Mucosa of rectum (tissue), 2 donors: ENCODE measurements around the gene DBF4.
"Not testable (repeated sequence)": the region's sequence is repeated elsewhere in the genome, so short reads cannot be mapped to it uniquely, and the experiment has no call there.

ENCODE experiments used
- H3K27ac ChIP-seq, 2 donors: one replicate each; pipeline ENCODE4 v1.7.0; 2013; ENCODE audit warnings: inconsistent platforms in 2 of 2, low read depth in 2 of 2, low read length in 2 of 2
- H3K27me3 ChIP-seq, 2 donors: one replicate each; pipeline ENCODE4 v1.7.0; 2013; ENCODE audit warnings: low read length in 2 of 2; ENCODE audit not compliant: control insufficient read depth in 2 of 2, insufficient read depth in 2 of 2
- H3K36me3 ChIP-seq, 2 donors: one replicate each; pipeline ENCODE4 v1.7.0; 2013; ENCODE audit warnings: low read length in 2 of 2; ENCODE audit not compliant: control insufficient read depth in 2 of 2, insufficient read depth in 2 of 2
- H3K4me1 ChIP-seq, 2 donors: one replicate each; pipeline ENCODE4 v1.7.0; 2013; ENCODE audit warnings: low read length in 2 of 2, mild to moderate bottlenecking in 1 of 2; ENCODE audit not compliant: control insufficient read depth in 2 of 2, insufficient read depth in 2 of 2
- H3K4me3 ChIP-seq, 2 donors: one replicate each; pipeline ENCODE4 v1.7.0; 2013; ENCODE audit warnings: low read length in 2 of 2
- H3K9ac ChIP-seq, 2 donors: one replicate each; pipeline ENCODE4 v1.7.0; 2013; ENCODE audit warnings: low read length in 2 of 2, low read depth in 1 of 2, mild to moderate bottlenecking in 1 of 2
- H3K9me3 ChIP-seq, 2 donors: one replicate each; pipeline ENCODE4 v1.7.0; 2013; ENCODE audit warnings: low read length in 2 of 2; ENCODE audit not compliant: control insufficient read depth in 2 of 2
- donor health status: healthy.
- donor health status: Normal muscosa, but diverticular disease.

DBF4 gene

GRCh38 chr7:87878208-87878735, 2.0 kb downstream of the DBF4 start:
- Histone ChIP-seq H3K27ac (no peak overlapping the region), H3K27me3 (no peaks in the 10 kb centered on the region), H3K36me3 (peaks cover 0 to 12% of the 10 kb centered on the region in 2 donors), H3K9me3 (no peaks in the 10 kb centered on the region), H3K4me1 (peaks cover 11 to 21% of the 10 kb centered on the region in 2 donors), H3K4me3 (peak overlapping the region in 1 of 2 donors; percentile 95), H3K9ac (no peak overlapping the region)

DNA sequence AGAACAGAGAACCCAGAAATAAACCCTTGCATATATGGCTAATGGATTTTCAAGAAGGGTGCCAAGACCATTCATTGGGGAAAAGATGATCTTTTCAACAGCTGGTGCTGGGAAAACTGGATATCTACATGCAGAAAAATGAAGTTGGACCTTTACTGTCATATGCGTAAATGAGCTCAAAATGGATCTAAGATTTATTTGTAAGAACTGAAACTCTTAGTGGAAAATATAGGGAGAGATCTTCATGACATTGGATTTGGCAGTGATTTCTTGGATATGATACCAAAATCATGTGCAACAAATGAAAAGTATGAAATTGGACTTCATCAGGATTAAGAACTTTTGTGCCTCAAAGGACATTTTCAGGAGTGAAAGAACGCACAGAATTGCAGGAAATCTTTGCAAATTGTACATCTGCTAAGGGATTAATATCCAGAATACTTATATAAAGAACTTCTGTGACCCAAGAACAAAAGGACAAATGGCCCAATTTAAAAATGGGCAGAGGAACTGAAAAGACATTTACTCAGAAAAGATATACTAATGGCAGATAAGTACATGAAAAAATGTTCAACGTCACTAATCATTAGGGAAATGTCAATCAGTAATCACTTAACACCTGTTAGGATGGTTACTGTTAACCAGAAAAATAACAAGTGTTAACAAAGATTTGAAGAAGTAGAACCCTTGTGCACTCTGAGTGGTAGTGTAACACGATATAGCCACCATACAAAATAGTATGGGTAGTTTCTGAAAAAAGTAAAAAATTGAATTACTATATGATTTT, 6.1 kb downstream of the DBF4 start:
- Histone ChIP-seq H3K4me3 (no peak overlapping the region), H3K36me3 (peaks cover under 1 to 13% of the 10 kb centered on the region in 2 donors), H3K9ac (no peak overlapping the region), H3K4me1 (peaks cover 2 to 3% of the 10 kb centered on the region in 2 donors), H3K27me3 (no peaks in the 10 kb centered on the region), H3K9me3 (no peaks in the 10 kb centered on the region), H3K27ac (no peak overlapping the region)

GRCh38 chr7:87885018-87885417, 8.7 kb downstream of the DBF4 start:
- Histone ChIP-seq H3K27ac (no peak overlapping the region), H3K4me1 (no peaks in the 10 kb centered on the region), H3K9ac (no peak overlapping the region), H3K36me3 (peaks cover 5 to 17% of the 10 kb centered on the region in 2 donors), H3K4me3 (no peak overlapping the region), H3K9me3 (no peaks in the 10 kb centered on the region), H3K27me3 (no peaks in the 10 kb centered on the region)

- H3K36me3 ChIP-seq: peaks cover 5 to 8% of the 10 kb centered on the region in 2 donors
These were observed 10.6 kb downstream of the DBF4 start for GRCh38 chr7:87886875-87887274.

GRCh38 chr7:87895363-87895762, 19.1 kb downstream of the DBF4 start:
- Histone ChIP-seq H3K4me1 (no peaks in the 10 kb centered on the region), H3K9ac (no peak overlapping the region), H3K27ac (no peak overlapping the region), H3K4me3 (no peak overlapping the region), H3K36me3 (peaks cover 10 to 18% of the 10 kb centered on the region in 2 donors), H3K27me3 (no peaks in the 10 kb centered on the region), H3K9me3 (no peaks in the 10 kb centered on the region)

More at GRCh38 chr7:87886875-87887274, 10.6 kb downstream of the DBF4 start:
- Histone ChIP-seq H3K4me1 (no peaks in the 10 kb centered on the region), H3K9ac (no peak overlapping the region), H3K27ac (no peak overlapping the region), H3K27me3 (no peaks in the 10 kb centered on the region), H3K4me3 (no peak overlapping the region), H3K9me3 (no peaks in the 10 kb centered on the region)

DNA sequence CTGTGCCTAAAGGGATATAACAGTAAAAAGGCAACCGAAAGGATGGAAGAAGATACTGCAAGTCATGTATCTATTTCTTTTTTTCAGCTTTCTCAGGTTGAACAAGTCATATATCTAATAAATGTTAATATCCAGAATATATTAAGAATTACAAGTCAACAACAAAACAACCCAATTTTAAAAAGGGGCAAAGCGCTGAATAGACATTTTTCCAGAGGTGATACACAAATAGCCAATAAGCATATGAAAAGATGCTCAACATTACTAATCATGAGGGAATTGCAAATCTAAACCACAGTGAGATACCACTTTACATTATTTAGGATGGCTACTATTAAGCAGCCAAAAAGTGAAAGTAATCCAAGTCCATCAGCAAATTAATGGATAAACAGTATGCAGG, 23.0 kb downstream of the DBF4 start:
- Histone ChIP-seq H3K36me3 (peaks cover 10 to 24% of the 10 kb centered on the region in 2 donors), H3K4me3 (no peak overlapping the region), H3K27me3 (no peaks in the 10 kb centered on the region)

GRCh38 chr7:87907136-87907906, 31.0 kb downstream of the DBF4 start:
- H3K36me3 ChIP-seq, H3K27me3 ChIP-seq, H3K9me3 ChIP-seq, H3K4me1 ChIP-seq, H3K27ac ChIP-seq, H3K4me3 ChIP-seq, H3K9ac ChIP-seq: not testable (repeated sequence)

More for the DNA sequence above, 23.0 kb downstream of the DBF4 start:
- Histone ChIP-seq H3K9me3 (no peaks in the 10 kb centered on the region), H3K4me1 (no peaks in the 10 kb centered on the region), H3K9ac (no peak overlapping the region), H3K27ac (no peak overlapping the region)

- not testable (repeated sequence) for H3K27me3 ChIP-seq, H3K36me3 ChIP-seq, H3K4me3 ChIP-seq, H3K9ac ChIP-seq, H3K4me1 ChIP-seq, H3K9me3 ChIP-seq, H3K27ac ChIP-seq
These were observed 32.5 kb downstream of the DBF4 start for GRCh38 chr7:87908814-87909213.

- no peaks in the 10 kb centered on the region for H3K36me3 ChIP-seq
- H3K4me1 ChIP-seq: no peaks in the 10 kb centered on the region
- H3K27me3 ChIP-seq: no peaks in the 10 kb centered on the region
- H3K9ac ChIP-seq: no peak overlapping the region
- no peaks in the 10 kb centered on the region for H3K9me3 ChIP-seq
- no peak overlapping the region for H3K27ac ChIP-seq
- H3K4me3 ChIP-seq: no peak overlapping the region
These were observed 35.8 kb downstream of the DBF4 start for GRCh38 chr7:87912121-87912520.

GRCh38 chr7:87918740-87919139, 42.4 kb downstream of the DBF4 start:
- Histone ChIP-seq H3K4me1 (no peaks in the 10 kb centered on the region), H3K9ac (no peak overlapping the region), H3K27me3 (no peaks in the 10 kb centered on the region)

More at GRCh38 chr7:87918740-87919139, 42.4 kb downstream of the DBF4 start:
- H3K36me3 ChIP-seq: no peaks in the 10 kb centered on the region
- no peak overlapping the region for H3K4me3 ChIP-seq
- H3K9me3 ChIP-seq: no peaks in the 10 kb centered on the region
- H3K27ac ChIP-seq: no peak overlapping the region
